Subcutaneous adipose tissue (tissue), 4 donors: ENCODE results near the gene BTBD8. TPM values are rescaled to one million over a fixed set of nuclear protein-coding genes. Genes with fewer than 3 reads are reported as not detected.

Source experiments
- CTCF ChIP-seq: fragments of 450-650 bp; IDR thresholded peaks from one replicate; pipeline ENCODE4 v1.5.1; 2016; ENCODE audit warnings: low read depth, mild to moderate bottlenecking, control low read depth, antibody characterized with exemption, moderate library complexity
- total RNA-seq, 4 donors: library from RNA; depleted of rRNA; stranded (reverse); fragments of >200 nt; gene quantifications; one replicate each; pipeline ENCODE4 v1.1.0, GENCODE V29; 2016

BTBD8 gene
- total RNA-seq, 4 donors from 2014 or later = 6.4 to 14.1 (median 12.9) TPM

- no peak for TF ChIP-seq CTCF
Observed at GRCh38 chr1:92094595-92094994, 14.4 kb downstream of the BTBD8 start.

- TF ChIP-seq CTCF = no peak
Observed at GRCh38 chr1:92095874-92096273, 15.7 kb downstream of the BTBD8 start.

GRCh38 chr1:92096317-92096716, 16.2 kb downstream of the BTBD8 start:
- TF ChIP-seq CTCF = no peak

- TF ChIP-seq CTCF = no peak
Observed at GRCh38 chr1:92105546-92106081, 25.5 kb downstream of the BTBD8 start.

GRCh38 chr1:92108631-92109030, 28.5 kb downstream of the BTBD8 start:
- no peak for TF ChIP-seq CTCF

- TF ChIP-seq CTCF = no peak
Observed at GRCh38 chr1:92117526-92117925, 37.4 kb downstream of the BTBD8 start.

- no peak for TF ChIP-seq CTCF
Observed at GRCh38 chr1:92118826-92119225, 38.7 kb downstream of the BTBD8 start.

GRCh38 chr1:92123868-92124267, 43.7 kb downstream of the BTBD8 start:
- no peak for TF ChIP-seq CTCF
